ENCODE measurements around the gene TNNC1.

- TF ChIP-seq POLR2AphosphoS5 (IDR thresholded peaks at IDR 0.05; ENCODE audit: low read depth, low read length) = no peak
- no peak for TF ChIP-seq TAF1 (IDR thresholded peaks at IDR 0.05; ENCODE audit: low read depth, low read length)
- no peak for TF ChIP-seq POLR2A (IDR thresholded peaks at IDR 0.05; ENCODE audit: low read depth, low read length)
Measured at GRCh38 chr3:52477076-52477795, 23.4 kb upstream of the TNNC1 start.
